ENCODE measurements around the gene ANKRD60.

DNA sequence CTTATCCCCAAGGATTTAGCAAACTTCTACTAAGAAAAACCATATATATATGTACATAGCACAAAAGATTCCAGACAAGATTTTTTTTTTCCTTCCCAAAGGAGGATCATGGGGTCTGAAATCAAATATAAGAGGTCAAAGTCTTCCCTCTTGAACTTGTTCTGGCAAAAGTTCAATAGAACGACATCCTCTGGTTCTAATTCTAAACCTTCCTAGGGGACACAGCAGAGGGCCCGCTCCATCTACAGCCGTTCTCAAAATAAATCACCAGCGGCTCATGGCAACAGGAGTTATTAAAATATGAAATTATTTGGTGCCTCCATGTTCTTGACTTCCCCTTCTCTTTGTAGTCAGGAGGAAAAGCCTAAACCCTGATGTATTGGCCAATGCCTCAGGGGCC, 29.0 kb downstream of the ANKRD60 start:
- no peak for TF ChIP-seq POLR2A (IDR thresholded peaks at IDR 0.05; ENCODE audit: low read length)
- no peak for TF ChIP-seq SMC3 (IDR thresholded peaks at IDR 0.05)
- TF ChIP-seq, protein P1, sequence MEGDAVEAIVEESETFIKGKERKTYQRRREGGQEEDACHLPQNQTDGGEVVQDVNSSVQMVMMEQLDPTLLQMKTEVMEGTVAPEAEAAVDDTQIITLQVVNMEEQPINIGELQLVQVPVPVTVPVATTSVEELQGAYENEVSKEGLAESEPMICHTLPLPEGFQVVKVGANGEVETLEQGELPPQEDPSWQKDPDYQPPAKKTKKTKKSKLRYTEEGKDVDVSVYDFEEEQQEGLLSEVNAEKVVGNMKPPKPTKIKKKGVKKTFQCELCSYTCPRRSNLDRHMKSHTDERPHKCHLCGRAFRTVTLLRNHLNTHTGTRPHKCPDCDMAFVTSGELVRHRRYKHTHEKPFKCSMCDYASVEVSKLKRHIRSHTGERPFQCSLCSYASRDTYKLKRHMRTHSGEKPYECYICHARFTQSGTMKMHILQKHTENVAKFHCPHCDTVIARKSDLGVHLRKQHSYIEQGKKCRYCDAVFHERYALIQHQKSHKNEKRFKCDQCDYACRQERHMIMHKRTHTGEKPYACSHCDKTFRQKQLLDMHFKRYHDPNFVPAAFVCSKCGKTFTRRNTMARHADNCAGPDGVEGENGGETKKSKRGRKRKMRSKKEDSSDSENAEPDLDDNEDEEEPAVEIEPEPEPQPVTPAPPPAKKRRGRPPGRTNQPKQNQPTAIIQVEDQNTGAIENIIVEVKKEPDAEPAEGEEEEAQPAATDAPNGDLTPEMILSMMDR (IDR thresholded peaks at IDR 0.05): no peak

Measured in A549 (cell line).